ENCODE results near the gene ZFAND2B. TPM values are rescaled to one million over a fixed set of nuclear protein-coding genes. Genes with fewer than 3 reads are reported as not detected.
"Not testable (repeated sequence)": the region's sequence is repeated elsewhere in the genome, so short reads cannot be mapped to it uniquely, and the experiment has no call there.

Gene ZFAND2B
- total RNA-seq, 6 donors from 2014 or later: 38.7 to 59.7 (median 43.3) TPM

DNA sequence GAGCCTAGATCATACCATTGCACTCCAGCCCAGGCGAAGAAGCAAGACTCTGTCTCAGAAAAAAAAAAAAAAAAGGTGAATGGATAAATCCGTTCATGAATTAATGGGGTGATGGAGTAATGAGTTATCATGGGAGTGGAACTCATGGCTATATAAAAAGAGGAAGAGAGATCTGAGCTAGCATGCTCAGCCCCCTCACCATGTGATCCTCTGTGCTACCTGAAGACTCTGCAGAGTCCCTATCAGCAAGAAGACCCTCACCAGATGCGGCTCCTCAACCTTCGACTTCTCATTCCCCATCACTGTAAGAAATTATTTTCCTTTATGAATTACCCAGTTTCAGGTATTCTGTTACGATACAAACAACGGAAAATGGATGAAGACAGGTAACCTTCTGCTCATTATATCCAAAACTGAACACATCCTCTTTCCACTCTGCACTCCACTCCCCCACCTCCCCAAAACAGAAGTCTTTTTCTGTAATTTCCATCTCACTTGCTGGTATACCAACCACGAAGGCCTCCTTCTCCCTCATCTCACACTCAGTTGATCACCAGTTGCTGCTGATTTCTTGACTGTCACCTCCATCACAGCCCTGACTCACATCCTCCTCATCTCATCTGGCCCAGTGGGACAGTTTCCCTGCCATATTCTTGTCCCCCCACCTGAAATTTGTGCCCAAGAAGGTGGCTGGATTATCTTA is 19.7 kb upstream of the ZFAND2B start:
- H3K27ac ChIP-seq: no peak overlapping the region
- no peak overlapping the region for H3K4me3 ChIP-seq
- no peaks in the 10 kb centered on the region for H3K4me1 ChIP-seq
- H3K9me3 ChIP-seq: no peaks in the 10 kb centered on the region
- TF ChIP-seq EP300 (IDR thresholded peaks at IDR 0.05) (no peak), POLR2AphosphoS5 (IDR thresholded peaks at IDR 0.05) (no peak), POLR2A (IDR thresholded peaks at IDR 0.05) (no peak)
- TF ChIP-seq, protein P1, sequence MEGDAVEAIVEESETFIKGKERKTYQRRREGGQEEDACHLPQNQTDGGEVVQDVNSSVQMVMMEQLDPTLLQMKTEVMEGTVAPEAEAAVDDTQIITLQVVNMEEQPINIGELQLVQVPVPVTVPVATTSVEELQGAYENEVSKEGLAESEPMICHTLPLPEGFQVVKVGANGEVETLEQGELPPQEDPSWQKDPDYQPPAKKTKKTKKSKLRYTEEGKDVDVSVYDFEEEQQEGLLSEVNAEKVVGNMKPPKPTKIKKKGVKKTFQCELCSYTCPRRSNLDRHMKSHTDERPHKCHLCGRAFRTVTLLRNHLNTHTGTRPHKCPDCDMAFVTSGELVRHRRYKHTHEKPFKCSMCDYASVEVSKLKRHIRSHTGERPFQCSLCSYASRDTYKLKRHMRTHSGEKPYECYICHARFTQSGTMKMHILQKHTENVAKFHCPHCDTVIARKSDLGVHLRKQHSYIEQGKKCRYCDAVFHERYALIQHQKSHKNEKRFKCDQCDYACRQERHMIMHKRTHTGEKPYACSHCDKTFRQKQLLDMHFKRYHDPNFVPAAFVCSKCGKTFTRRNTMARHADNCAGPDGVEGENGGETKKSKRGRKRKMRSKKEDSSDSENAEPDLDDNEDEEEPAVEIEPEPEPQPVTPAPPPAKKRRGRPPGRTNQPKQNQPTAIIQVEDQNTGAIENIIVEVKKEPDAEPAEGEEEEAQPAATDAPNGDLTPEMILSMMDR (IDR thresholded peaks at IDR 0.05): no peak
- H3K36me3 ChIP-seq: peaks cover 12 to 31% (median 22%) of the 10 kb centered on the region in 4 donors
- H3K27me3 ChIP-seq: no peaks in the 10 kb centered on the region
- 84 to 90% methylated on average over 7 of the region's 7 CpGs for WGBS, 2 donors
- ATAC-seq (ENCODE audit: low FRiP score in 2 of 2) (no peak), DNase-seq (no peak)

DNA sequence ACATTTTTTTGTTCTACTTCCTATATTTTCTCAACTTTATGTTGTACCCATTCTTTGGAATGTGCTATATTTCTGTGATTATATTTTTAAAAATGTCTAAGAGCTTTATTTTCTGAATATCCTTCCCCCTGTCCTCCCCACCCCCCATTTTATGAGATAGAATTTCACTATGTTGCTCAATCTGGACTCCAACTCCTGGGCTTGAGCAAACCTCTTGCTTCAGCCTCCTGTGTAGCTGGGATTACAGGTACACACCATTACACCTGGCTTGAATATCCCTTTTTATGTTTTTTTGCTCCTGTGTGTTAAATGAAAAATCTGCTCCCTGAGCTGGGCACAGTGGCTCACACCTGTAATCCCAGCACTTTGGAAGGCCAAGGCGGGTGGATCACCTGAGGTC is 9.2 kb upstream of the ZFAND2B start:
- Histone ChIP-seq H3K27ac (no peak overlapping the region), H3K4me1 (no peaks in the 10 kb centered on the region), H3K36me3 (no peaks in the 10 kb centered on the region), H3K27me3 (no peaks in the 10 kb centered on the region), H3K9me3 (no peaks in the 10 kb centered on the region), H3K4me3 (no peak overlapping the region)
- TF ChIP-seq POLR2A (IDR thresholded peaks at IDR 0.05): no peak
- TF ChIP-seq POLR2AphosphoS5 (IDR thresholded peaks at IDR 0.05): no peak
- TF ChIP-seq, protein P1 (IDR thresholded peaks at IDR 0.05): no peak
- no peak for TF ChIP-seq EP300 (IDR thresholded peaks at IDR 0.05)
- WGBS, 2 donors: 90 to 100% methylated on average over 1 of the region's 1 CpG
- DNase-seq (no peak), ATAC-seq (ENCODE audit: low FRiP score in 2 of 2) (no peak)

DNA sequence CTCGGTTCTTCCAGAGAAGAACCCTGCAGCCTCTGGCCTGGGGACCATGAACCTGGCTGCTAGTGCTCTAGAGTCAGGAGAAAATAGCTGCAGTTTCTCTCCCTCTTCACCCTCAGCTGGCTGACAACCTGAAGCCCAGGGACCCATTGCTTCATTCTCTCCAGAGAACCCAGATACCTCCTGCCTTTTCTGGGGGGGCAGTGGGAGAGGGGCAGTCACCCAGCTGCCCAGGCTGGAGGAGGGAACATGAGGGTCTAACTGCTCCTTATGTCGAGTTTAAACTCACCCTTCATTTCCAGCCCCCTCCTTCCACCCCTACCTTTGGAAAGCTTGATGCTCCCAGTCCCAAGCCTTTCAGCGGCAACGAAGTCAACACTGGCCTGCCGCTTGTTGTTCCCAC is 7.6 kb upstream of the ZFAND2B start:
- WGBS, 2 donors: 78 to 80% methylated on average over 5 of the region's 5 CpGs
- no peak overlapping the region for H3K27ac ChIP-seq
- no peaks in the 10 kb centered on the region for H3K36me3 ChIP-seq
- H3K9me3 ChIP-seq: no peaks in the 10 kb centered on the region
- no peaks in the 10 kb centered on the region for H3K4me1 ChIP-seq
- no peak for DNase-seq
- no peaks in the 10 kb centered on the region for H3K27me3 ChIP-seq
- ATAC-seq (ENCODE audit: low FRiP score in 2 of 2): no peak
- H3K4me3 ChIP-seq: no peak overlapping the region
- TF ChIP-seq EP300 (IDR thresholded peaks at IDR 0.05): no peak
- TF ChIP-seq, protein P1 (IDR thresholded peaks at IDR 0.05): no peak
- no peak for TF ChIP-seq POLR2A (IDR thresholded peaks at IDR 0.05)
- no peak for TF ChIP-seq POLR2AphosphoS5 (IDR thresholded peaks at IDR 0.05)

DNA sequence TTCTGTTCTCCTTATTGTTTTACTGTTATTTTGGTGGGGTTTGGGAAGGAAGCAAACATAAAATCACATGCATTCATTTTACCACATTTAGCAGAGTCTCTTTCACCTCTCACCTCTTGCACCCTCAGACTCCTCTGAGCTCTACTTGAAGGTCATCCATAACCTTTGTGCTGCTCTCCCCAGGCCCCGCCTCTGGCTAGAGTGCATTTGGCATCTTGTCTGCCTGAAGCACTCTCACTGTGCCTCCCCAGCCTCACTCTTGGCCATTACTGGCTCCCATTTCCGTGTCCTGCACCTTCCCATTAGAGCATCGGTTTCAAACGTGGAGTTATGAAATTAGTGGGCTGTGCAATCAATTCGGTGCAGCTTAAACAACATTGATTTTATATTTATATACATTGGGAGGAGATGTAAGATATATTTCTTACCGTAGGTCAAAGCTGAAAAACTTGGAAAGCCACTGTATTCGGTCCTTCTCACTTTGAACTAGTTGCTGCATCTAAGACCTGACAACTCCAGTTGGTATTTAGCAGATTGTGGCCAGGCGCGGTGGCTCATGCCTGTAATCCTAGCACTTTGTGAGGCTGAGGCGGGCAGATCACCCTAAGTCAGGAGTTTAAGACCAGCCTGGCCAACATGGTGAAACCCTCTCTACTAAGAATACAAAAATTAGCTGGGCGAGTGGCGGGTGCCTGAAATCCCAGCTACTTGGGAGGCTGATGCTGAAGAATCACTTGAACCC is 6.9 kb upstream of the ZFAND2B start:
- Histone ChIP-seq H3K4me3 (no peak overlapping the region), H3K27ac (no peak overlapping the region), H3K9me3 (no peaks in the 10 kb centered on the region), H3K27me3 (no peaks in the 10 kb centered on the region), H3K4me1 (no peaks in the 10 kb centered on the region), H3K36me3 (no peaks in the 10 kb centered on the region)
- TF ChIP-seq POLR2A (IDR thresholded peaks at IDR 0.05) (no peak), EP300 (IDR thresholded peaks at IDR 0.05) (no peak), POLR2AphosphoS5 (IDR thresholded peaks at IDR 0.05) (no peak)
- TF ChIP-seq, protein P1 (IDR thresholded peaks at IDR 0.05): no peak
- ATAC-seq (ENCODE audit: low FRiP score in 2 of 2) (no peak), DNase-seq (no peak)
- WGBS, 2 donors: 85 to 91% methylated on average over 12 of the region's 12 CpGs

DNA sequence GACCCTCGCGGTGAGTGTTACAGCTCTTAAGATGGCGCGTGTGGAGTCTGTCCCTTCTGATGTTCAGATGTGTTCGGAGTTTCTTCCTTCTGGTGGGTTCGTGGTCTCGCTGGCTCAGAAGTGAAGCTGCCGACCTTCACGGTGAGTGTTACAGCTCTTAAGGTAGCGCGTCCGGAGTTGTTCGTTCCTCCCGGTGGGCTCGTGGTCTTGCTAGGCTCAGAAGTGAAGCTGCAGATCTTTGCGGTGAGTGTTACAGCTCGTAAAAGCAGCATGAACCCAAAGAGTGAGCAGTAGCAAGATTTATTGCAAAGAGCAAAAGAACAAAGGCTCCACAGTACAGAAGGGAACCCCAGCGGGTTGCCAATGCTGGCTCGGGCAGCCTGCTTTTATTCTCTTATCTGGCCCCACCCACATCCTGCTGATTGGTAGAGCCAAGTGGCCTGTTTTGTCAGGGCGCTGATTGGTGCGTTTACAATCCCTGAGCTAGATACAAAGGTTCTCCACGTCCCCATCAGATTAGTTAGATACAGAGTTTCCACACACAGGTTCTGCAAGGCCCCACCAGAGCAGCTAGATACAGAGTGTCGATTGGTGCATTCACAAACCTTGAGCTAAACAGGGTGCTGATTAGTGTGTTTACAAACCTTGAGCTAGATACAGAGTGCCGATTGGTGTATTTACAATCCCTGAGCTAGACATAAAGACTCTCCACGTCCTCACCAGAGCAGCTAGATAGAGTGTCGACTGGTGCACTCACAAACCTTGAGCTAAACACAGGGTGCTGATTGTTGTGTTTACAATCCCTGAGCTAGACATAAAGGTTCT is 5.9 kb upstream of the ZFAND2B start:
- DNase-seq; H3K9me3 ChIP-seq; H3K36me3 ChIP-seq; H3K4me1 ChIP-seq; H3K27ac ChIP-seq; H3K27me3 ChIP-seq; ATAC-seq (ENCODE audit: low FRiP score in 2 of 2); H3K4me3 ChIP-seq: not testable (repeated sequence)
- WGBS, 2 donors: 87 to 91% methylated on average over 22 to 26 of the region's 26 CpGs

DNA sequence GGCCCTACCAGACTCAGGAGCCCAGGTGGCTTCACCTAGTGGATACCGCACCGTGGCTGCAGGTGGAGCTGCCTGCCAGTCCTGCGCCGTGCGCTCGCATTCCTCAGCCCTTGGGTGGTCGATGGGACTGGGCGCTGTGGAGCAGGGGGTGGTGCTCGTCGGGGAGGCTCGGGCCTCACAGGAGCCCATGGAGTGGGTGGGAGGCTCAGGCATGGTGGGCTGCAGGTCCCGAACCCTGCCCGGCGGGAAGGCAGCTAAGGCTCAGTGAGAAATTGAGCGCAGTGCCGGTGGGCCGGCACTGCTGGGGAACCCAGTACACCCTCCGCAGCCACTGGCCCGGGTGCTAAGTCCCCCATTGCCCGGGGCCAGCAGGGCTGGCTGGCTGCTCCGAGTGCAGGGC is 5.3 kb upstream of the ZFAND2B start:
- H3K36me3 ChIP-seq; H3K27ac ChIP-seq; H3K4me3 ChIP-seq; ATAC-seq (ENCODE audit: low FRiP score in 2 of 2); H3K4me1 ChIP-seq; H3K27me3 ChIP-seq; H3K9me3 ChIP-seq: not testable (repeated sequence)
- 87 to 88% methylated on average over 4 to 17 of the region's 21 CpGs for WGBS, 2 donors
- DNase-seq: peak in 1 of 2 donors; percentile 63

Data from upper lobe of left lung (tissue), 6 donors.